SK-N-SH treated with all-trans-retinoic acid at 6 μM for 48 hours (cell line): ENCODE measurements around the gene TRIM2.

ENCODE experiments used
- ATAC-seq: fragments of 200-7000 bp; cut with Tn5 transposase; 3 replicates; pipeline ENCODE4 v1.9.1; 2020; ENCODE audit warnings: mild to moderate bottlenecking, moderate library complexity
- ARNTL ChIP-seq: fragments of 450-650 bp; formaldehyde crosslinking; IDR thresholded peaks from 2 replicates; pipeline ENCODE4 v1.5.0; 2020; ENCODE audit warnings: low read depth, mild to moderate bottlenecking, moderate library complexity, borderline replicate concordance
- BACH2 ChIP-seq: fragments of 250-450 bp; sonication (Bioruptor Pico); IDR thresholded peaks from 2 replicates; pipeline ENCODE4 v1.9.0; 2021; ENCODE audit warnings: mild to moderate bottlenecking, borderline replicate concordance
- CREB5 ChIP-seq: fragments of 250-450 bp; sonication (Bioruptor Pico); IDR thresholded peaks from 2 replicates; pipeline ENCODE4 v1.5.1; 2020; ENCODE audit warnings: low read depth, mild to moderate bottlenecking, moderate library complexity
- CSDC2 ChIP-seq: fragments of 250-450 bp; sonication (Bioruptor Pico); IDR thresholded peaks from 2 replicates; pipeline ENCODE4 v1.5.0; 2020; ENCODE audit warnings: mild to moderate bottlenecking, moderate library complexity
- CSRNP3 ChIP-seq: fragments of 250-450 bp; sonication (Bioruptor Pico); IDR thresholded peaks from 2 replicates; pipeline ENCODE4 v1.5.1; 2021; ENCODE audit warnings: mild to moderate bottlenecking, moderate library complexity
- ESRRG ChIP-seq: fragments of 250-450 bp; sonication (Bioruptor Pico); IDR thresholded peaks from 2 replicates; pipeline ENCODE4 v1.6.1; 2021; ENCODE audit warnings: mild to moderate bottlenecking
- GLIS3 ChIP-seq: fragments of 250-450 bp; sonication (Bioruptor Pico); IDR thresholded peaks from 2 replicates; pipeline ENCODE4 v1.5.0; 2020; ENCODE audit warnings: mild to moderate bottlenecking, moderate library complexity
- ISL1 ChIP-seq: fragments of 250-450 bp; sonication (Bioruptor Pico); IDR thresholded peaks from 2 replicates; pipeline ENCODE4 v2.1.2; 2022; ENCODE audit warnings: mild to moderate bottlenecking, moderate library complexity
- OSR1 ChIP-seq: fragments of 250-450 bp; sonication (Bioruptor Pico); IDR thresholded peaks from 2 replicates; pipeline ENCODE4 v1.8.0; 2022; ENCODE audit warnings: moderate library complexity, mild to moderate bottlenecking, inconsistent platforms
- PPARA ChIP-seq: fragments of 250-450 bp; sonication (Bioruptor Pico); IDR thresholded peaks from 2 replicates; pipeline ENCODE4 v1.5.0; 2020; ENCODE audit warnings: mild to moderate bottlenecking, borderline replicate concordance
- RARB ChIP-seq: fragments of 250-450 bp; sonication (Bioruptor Pico); IDR thresholded peaks from 2 replicates; pipeline ENCODE4 v1.8.0; 2021; ENCODE audit warnings: mild to moderate bottlenecking, moderate library complexity
- SNAI2 ChIP-seq: fragments of 250-450 bp; sonication (Bioruptor Pico); IDR thresholded peaks from 2 replicates; pipeline ENCODE4 v1.5.0; 2020; ENCODE audit warnings: mild to moderate bottlenecking, moderate library complexity
- TCF4 ChIP-seq: fragments of 250-450 bp; sonication (Bioruptor Pico); IDR thresholded peaks from 2 replicates; pipeline ENCODE4 v1.8.0; 2021; ENCODE audit warnings: mild to moderate bottlenecking, moderate library complexity, borderline replicate concordance
- TOX ChIP-seq: fragments of 250-450 bp; sonication (Bioruptor Pico); IDR thresholded peaks from 2 replicates; pipeline ENCODE4 v1.8.0; 2021; ENCODE audit warnings: mild to moderate bottlenecking, moderate library complexity, borderline replicate concordance
- TSHZ2 ChIP-seq: fragments of 250-450 bp; sonication (Bioruptor Pico); IDR thresholded peaks from 2 replicates; pipeline ENCODE4 v1.5.0; 2020; ENCODE audit warnings: mild to moderate bottlenecking, moderate library complexity
- ZC3H10 ChIP-seq: fragments of 250-450 bp; sonication (Bioruptor Pico); IDR thresholded peaks from 2 replicates; pipeline ENCODE4 v1.5.1; 2021; ENCODE audit warnings: mild to moderate bottlenecking, moderate library complexity
- ZFP3 ChIP-seq: fragments of 250-450 bp; sonication (Bioruptor Pico); IDR thresholded peaks from 2 replicates; pipeline ENCODE4 v1.5.0; 2020; ENCODE audit warnings: mild to moderate bottlenecking, moderate library complexity
- ZFP30 ChIP-seq: fragments of 450-650 bp; formaldehyde crosslinking; IDR thresholded peaks from 2 replicates; pipeline ENCODE4 v1.5.0; 2022; ENCODE audit warnings: mild to moderate bottlenecking, moderate library complexity
- ZNF565 ChIP-seq: fragments of 450-650 bp; formaldehyde crosslinking; conservative IDR thresholded peaks from 2 replicates; pipeline ENCODE4 v1.5.0; 2020; ENCODE audit warnings: low read depth, mild to moderate bottlenecking, moderate library complexity
- ZNF70 ChIP-seq: fragments of 450-650 bp; formaldehyde crosslinking; IDR thresholded peaks from 2 replicates; pipeline ENCODE4 v1.5.0; 2020; ENCODE audit warnings: mild to moderate bottlenecking, moderate library complexity
- ZNF8 ChIP-seq: fragments of 450-650 bp; formaldehyde crosslinking; IDR thresholded peaks from 2 replicates; pipeline ENCODE4 v1.5.0; 2020; ENCODE audit warnings: mild to moderate bottlenecking, moderate library complexity
- TF ChIP-seq, protein P1 (sequence below): fragments of 250-450 bp; sonication (Bioruptor Pico); IDR thresholded peaks from 2 replicates; pipeline ENCODE4 v1.8.0; 2020; ENCODE audit warnings: mild to moderate bottlenecking, moderate library complexity, borderline replicate concordance

Gene TRIM2

DNA sequence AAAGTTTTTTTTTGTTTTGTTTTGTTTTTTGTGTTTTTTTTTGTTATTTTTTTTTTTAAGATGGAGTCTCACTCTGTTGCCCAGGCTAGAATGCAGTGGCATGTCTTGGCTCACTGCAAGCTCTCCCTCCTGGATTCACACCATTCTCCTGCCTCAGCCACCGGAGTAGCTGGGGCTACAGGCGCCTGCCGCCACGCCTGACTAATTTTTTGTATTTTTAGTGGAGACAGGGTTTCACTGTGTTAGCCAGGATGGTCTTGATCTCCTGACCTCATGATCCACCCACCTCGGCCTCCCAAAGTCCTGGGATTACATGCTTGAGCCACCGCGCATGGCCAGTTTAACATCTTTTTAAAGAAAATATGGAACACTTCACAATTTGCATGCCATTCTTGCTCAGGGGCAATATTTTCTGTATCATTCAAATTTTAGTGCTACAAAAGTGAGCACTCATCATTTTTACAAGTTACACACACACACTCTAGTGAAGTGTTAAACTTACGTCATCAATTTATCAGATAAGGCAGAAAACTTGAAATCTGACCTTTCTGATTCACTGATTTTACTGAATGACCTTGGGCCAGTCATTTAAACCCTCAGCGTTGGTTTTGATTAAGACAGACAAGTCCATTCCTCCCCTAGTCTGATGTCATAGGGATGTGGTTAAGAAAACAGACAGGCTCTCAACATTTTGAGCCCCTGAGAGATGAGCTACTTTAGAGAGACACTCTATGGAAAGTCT, 61.2 kb downstream of the TRIM2 start:
- TF ChIP-seq ESRRG = no peak
- TF ChIP-seq ZC3H10 = no peak
- TF ChIP-seq ZFP3 (CRISPR knock-in tag) = no peak
- no peak for TF ChIP-seq CREB5 (CRISPR knock-in tag)
- TF ChIP-seq TCF4 = no peak
- peak; percentile 50 for ATAC-seq

GRCh38 chr4:153266988-153267387, 62.7 kb downstream of the TRIM2 start:
- TF ChIP-seq ZNF565 (CRISPR knock-in tag) = no peak
- no peak for TF ChIP-seq ARNTL
- TF ChIP-seq ISL1 (CRISPR knock-in tag) = no peak
- TF ChIP-seq PPARA (CRISPR knock-in tag) = no peak
- TF ChIP-seq CSDC2 (CRISPR knock-in tag) = no peak
- TF ChIP-seq SNAI2 (CRISPR knock-in tag) = no peak
- no peak for TF ChIP-seq CREB5 (CRISPR knock-in tag)
- no peak for TF ChIP-seq ZC3H10
- TF ChIP-seq TOX (CRISPR knock-in tag) = no peak
- ATAC-seq = no peak

DNA sequence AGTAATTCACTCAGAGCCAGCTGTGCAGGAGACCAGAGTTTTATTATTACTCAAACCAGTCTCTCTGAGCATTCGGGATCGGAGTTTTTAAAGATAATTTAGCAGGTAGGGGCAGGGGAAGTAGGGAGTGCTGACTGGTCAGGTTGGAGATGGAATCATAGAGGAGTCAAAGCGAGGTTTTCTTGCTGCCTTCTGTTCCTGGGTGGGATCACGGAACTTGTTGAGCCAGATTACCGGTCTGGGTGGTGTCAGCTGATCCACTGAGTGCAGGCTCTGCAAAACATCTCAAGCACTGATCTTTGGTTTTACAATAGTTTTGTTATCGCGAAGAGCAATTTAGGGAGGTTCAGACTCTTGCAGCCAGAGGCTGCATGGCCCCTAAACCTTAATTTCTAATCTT, 63.6 kb downstream of the TRIM2 start:
- no peak for TF ChIP-seq ZNF70
- no peak for TF ChIP-seq ZC3H10
- TF ChIP-seq TOX (CRISPR knock-in tag) = no peak
- TF ChIP-seq ARNTL = no peak
- no peak for TF ChIP-seq ZNF8 (CRISPR knock-in tag)
- no peak for TF ChIP-seq ZFP3 (CRISPR knock-in tag)
- TF ChIP-seq CREB5 (CRISPR knock-in tag) = no peak
- no peak for TF ChIP-seq RARB (CRISPR knock-in tag)
- TF ChIP-seq ZNF565 (CRISPR knock-in tag) = no peak
- TF ChIP-seq SNAI2 (CRISPR knock-in tag) = no peak
- no peak for TF ChIP-seq OSR1 (CRISPR knock-in tag)
- TF ChIP-seq BACH2 = no peak
- no peak for TF ChIP-seq TSHZ2
- no peak for TF ChIP-seq ZFP30 (CRISPR knock-in tag)
- no peak for TF ChIP-seq ISL1 (CRISPR knock-in tag)
- no peak for TF ChIP-seq CSRNP3 (CRISPR knock-in tag)
- no peak for TF ChIP-seq PPARA (CRISPR knock-in tag)
- no peak for TF ChIP-seq GLIS3 (CRISPR knock-in tag)
- no peak for TF ChIP-seq TCF4
- TF ChIP-seq, protein P1, sequence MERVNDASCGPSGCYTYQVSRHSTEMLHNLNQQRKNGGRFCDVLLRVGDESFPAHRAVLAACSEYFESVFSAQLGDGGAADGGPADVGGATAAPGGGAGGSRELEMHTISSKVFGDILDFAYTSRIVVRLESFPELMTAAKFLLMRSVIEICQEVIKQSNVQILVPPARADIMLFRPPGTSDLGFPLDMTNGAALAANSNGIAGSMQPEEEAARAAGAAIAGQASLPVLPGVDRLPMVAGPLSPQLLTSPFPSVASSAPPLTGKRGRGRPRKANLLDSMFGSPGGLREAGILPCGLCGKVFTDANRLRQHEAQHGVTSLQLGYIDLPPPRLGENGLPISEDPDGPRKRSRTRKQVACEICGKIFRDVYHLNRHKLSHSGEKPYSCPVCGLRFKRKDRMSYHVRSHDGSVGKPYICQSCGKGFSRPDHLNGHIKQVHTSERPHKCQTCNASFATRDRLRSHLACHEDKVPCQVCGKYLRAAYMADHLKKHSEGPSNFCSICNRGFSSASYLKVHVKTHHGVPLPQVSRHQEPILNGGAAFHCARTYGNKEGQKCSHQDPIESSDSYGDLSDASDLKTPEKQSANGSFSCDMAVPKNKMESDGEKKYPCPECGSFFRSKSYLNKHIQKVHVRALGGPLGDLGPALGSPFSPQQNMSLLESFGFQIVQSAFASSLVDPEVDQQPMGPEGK (CRISPR knock-in tag) = no peak
- ATAC-seq = no peak
